ENCODE results near the gene FSD1. TPM values are rescaled to one million over a fixed set of nuclear protein-coding genes. Genes with fewer than 3 reads are reported as not detected.
"Not testable (repeated sequence)": the region's sequence is repeated elsewhere in the genome, so short reads cannot be mapped to it uniquely, and the experiment has no call there.

Gene FSD1
- polyA plus RNA-seq, 1 experiment, result 6.8 TPM

DNA sequence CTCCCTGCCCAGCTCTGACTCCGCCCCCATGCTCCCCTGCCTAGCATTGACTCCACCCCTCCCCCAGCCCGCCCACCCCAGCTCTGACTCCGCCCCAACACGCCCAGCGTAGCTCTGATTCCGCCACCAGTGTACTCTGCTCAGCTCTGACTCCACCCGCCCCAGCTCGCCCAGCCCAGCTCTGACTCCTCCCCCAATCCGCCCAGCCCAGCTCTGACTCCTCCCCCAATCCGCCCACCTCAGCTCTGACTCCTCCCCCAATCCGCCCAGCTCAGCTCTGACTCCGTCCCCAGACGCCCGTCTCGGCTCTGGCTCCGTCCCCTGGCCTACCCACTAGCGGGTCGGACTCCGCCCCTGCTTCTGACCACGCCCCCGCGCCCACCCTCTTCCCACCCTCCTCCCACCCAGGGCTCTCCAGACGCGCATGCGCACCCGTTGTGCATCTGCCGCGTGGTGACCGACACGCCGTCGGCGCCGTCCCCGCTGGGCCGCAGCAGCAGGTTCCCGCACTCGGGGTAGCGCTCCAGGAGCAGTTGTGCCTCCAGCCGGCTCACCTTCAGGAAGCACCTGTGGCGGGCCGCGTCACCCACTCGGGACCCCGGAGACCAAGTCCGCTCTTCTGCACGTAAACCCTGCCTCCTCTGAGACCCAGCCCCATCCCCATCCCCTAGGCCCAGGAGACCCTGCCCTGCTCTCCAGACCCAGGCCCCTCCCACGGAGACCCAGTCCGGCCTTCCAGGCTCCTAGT lies 24.0 kb downstream of the FSD1 start:
- H3K4me3 ChIP-seq (ENCODE audit: low read depth, low read length), result peak overlapping the region; percentile 74
- ChIA-PET POLR2A (interaction anchor here (0.6 to 1.5 kb wide), 4 partner anchors 9 to 305 kb away, joined by 3 to 9 read pairs (median 4); partner anchors contain the start of gene MPND), CTCF (no interaction called here)
- no peak overlapping the region for H3K27ac ChIP-seq (ENCODE audit: low read depth, low read length)
- DNase-seq (ENCODE audit: low read depth, low spot score), result peak; percentile 94
- peaks cover 10% of the 10 kb centered on the region; the same call in 1 of the 2 replicates for H3K9me3 ChIP-seq (ENCODE audit: control insufficient read depth, insufficient read depth, low read length)
- TF ChIP-seq, protein P1, sequence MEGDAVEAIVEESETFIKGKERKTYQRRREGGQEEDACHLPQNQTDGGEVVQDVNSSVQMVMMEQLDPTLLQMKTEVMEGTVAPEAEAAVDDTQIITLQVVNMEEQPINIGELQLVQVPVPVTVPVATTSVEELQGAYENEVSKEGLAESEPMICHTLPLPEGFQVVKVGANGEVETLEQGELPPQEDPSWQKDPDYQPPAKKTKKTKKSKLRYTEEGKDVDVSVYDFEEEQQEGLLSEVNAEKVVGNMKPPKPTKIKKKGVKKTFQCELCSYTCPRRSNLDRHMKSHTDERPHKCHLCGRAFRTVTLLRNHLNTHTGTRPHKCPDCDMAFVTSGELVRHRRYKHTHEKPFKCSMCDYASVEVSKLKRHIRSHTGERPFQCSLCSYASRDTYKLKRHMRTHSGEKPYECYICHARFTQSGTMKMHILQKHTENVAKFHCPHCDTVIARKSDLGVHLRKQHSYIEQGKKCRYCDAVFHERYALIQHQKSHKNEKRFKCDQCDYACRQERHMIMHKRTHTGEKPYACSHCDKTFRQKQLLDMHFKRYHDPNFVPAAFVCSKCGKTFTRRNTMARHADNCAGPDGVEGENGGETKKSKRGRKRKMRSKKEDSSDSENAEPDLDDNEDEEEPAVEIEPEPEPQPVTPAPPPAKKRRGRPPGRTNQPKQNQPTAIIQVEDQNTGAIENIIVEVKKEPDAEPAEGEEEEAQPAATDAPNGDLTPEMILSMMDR (IDR thresholded peaks at IDR 0.05; ENCODE audit: low read depth, low read length), result no peak
- no peaks in the 10 kb centered on the region for H3K27me3 ChIP-seq (ENCODE audit: control insufficient read depth, insufficient read depth, low read length)

DNA sequence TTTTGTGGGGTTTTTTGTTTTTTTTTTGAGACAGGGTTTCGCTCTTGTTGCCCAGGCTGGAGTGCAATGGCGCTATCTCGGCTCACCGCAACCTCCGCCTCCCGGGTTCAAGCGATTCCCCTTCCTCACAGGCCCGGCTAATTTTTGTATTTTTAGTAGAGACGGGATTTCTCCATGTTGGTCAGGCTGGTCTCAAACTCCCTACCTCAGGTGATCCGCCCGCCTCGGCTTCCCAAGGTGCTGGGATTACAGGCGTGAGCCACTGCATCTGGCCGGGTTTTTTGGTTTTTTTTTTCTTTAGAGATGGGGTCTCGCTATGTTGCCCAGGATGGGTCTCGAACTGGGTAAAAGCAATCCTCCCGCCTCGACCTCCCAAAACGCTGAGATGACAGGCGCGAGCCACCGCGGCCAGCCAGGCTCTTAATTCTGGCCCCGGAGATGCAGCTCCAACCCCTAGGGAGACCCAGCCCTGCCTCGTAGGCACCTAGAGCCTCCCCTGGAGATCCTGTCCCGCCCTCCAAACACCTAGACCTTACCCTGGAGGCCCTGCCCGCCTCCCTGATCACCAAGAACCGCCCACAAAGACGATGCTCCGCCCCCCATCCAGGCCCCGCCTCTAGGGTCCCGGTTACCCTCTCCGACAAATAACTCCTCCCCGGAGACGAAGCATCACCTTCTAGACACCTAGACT lies 24.7 kb downstream of the FSD1 start:
- DNase-seq (ENCODE audit: low read depth, low spot score); CTCF ChIA-PET; H3K27ac ChIP-seq (ENCODE audit: low read depth, low read length); H3K27me3 ChIP-seq (ENCODE audit: control insufficient read depth, insufficient read depth, low read length): not testable (repeated sequence)
- POLR2A ChIA-PET, result interaction anchor here (1.5 kb wide), 1 partner anchor 14 kb away, joined by 9 read pairs; the partner anchor contains the start of gene MPND
- H3K9me3 ChIP-seq (ENCODE audit: control insufficient read depth, insufficient read depth, low read length), result peaks cover 10% of the 10 kb centered on the region; the same call in 1 of the 2 replicates
- H3K4me3 ChIP-seq (ENCODE audit: low read depth, low read length), result peak overlapping the region; percentile 74

DNA sequence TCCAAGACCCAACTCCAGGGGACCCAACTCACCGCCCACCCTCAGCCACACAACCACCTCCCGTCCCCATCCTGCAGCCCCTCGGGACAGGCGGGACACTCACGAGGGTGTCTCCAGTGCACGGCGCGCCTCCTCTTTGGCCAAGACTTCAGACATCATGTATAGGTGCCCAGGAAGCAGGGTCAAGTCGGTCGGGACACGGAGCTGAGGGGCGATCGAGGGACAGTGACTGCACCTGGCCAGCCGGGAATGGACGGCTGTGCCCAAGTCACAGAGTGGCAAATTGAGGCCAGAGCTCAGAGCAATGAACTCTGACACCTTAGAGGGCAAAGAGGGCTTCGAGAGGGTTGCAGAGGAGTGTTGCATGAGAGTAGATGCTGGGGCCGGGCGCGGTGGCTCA lies 25.5 kb downstream of the FSD1 start:
- TF ChIP-seq, protein P1 (IDR thresholded peaks at IDR 0.05; ENCODE audit: low read depth, low read length), result no peak
- POLR2A ChIA-PET, result interaction anchor here (0.6 kb wide), 1 partner anchor 13 kb away, joined by 3 read pairs; no protein-coding TSS in a partner anchor
- CTCF ChIA-PET, result no interaction called here
- H3K27ac ChIP-seq (ENCODE audit: low read depth, low read length), result no peak overlapping the region
- DNase-seq (ENCODE audit: low read depth, low spot score), result no peak
- no peaks in the 10 kb centered on the region for H3K27me3 ChIP-seq (ENCODE audit: control insufficient read depth, insufficient read depth, low read length)
- peaks cover 10% of the 10 kb centered on the region; the same call in 1 of the 2 replicates for H3K9me3 ChIP-seq (ENCODE audit: control insufficient read depth, insufficient read depth, low read length)
- H3K4me3 ChIP-seq (ENCODE audit: low read depth, low read length), result no peak overlapping the region

DNA sequence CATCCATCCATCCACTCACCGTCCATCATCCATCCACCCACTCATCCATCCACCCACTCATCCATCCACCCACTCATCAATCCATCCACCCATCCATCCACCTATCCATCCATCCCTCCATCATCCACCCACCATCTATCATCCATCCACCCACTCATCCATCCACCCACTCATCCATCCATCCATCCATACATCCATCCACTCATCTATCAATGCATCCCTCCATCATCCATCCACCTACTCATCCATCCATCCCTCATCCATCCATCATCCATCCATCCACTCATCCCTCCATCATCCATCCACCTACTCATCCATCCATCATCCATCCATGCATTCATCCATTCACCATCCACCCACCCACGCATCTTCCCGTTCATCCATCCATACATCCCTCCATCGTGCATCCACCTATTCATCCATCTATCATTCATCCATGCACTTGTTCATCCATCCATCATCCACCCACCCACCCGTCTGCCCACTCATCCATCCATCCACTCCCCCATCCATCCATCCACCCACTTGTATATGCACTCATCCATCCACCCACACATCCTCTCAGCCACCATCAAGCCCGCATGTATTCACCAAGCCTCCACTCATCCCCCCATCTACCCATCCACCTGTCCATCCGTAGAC lies 30.7 kb downstream of the FSD1 start:
- TF ChIP-seq, protein P1 (IDR thresholded peaks at IDR 0.05; ENCODE audit: low read depth, low read length), result no peak
- Histone ChIP-seq H3K4me3 (ENCODE audit: low read depth, low read length) (no peak overlapping the region), H3K9me3 (ENCODE audit: control insufficient read depth, insufficient read depth, low read length) (no peaks in the 10 kb centered on the region), H3K27ac (ENCODE audit: low read depth, low read length) (no peak overlapping the region), H3K27me3 (ENCODE audit: control insufficient read depth, insufficient read depth, low read length) (no peaks in the 10 kb centered on the region)
- CTCF ChIA-PET, result no interaction called here
- no peak for DNase-seq (ENCODE audit: low read depth, low spot score)
- POLR2A ChIA-PET, result no interaction called here

DNA sequence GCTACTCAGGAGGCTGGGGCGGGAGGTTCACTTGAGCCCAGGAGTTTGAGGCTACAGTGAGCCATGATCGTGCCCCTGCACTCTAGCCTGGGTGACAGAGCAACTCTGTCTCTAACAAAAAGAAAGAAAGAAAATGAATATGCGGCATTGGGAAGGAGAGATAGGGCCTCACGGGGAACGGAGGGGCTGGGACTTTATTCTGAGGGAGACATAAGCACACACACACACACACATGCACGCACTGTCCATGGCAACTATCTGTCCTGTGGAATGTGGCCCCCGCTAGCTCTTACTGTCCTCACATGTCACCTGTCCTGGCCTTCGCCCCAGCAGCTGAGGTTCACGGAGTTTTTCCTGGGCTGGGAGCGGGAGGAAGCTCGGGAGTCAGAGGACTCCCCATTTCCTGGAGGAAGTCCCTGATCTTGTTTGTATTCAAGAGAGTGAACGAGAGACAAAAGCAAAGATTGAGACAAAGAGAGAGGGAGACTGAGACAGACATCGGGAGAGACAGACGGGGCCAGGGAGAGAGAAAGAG lies 33.6 kb downstream of the FSD1 start:
- Histone ChIP-seq H3K27ac (ENCODE audit: low read depth, low read length) (peak overlapping the region; percentile 21), H3K9me3 (ENCODE audit: control insufficient read depth, insufficient read depth, low read length) (no peaks in the 10 kb centered on the region), H3K4me3 (ENCODE audit: low read depth, low read length) (peak overlapping the region; percentile 55), H3K27me3 (ENCODE audit: control insufficient read depth, insufficient read depth, low read length) (no peaks in the 10 kb centered on the region)
- no peak for DNase-seq (ENCODE audit: low read depth, low spot score)
- POLR2A ChIA-PET, result interaction anchor here (1.1 kb wide), 1 partner anchor 10 kb away, joined by 3 read pairs; no protein-coding TSS in a partner anchor
- TF ChIP-seq, protein P1 (IDR thresholded peaks at IDR 0.05; ENCODE audit: low read depth, low read length), result no peak
- CTCF ChIA-PET, result interaction anchor here (0.6 to 1.1 kb wide), 2 partner anchors 17 to 63 kb away, joined by 3 read pairs; no protein-coding TSS in a partner anchor

All from AG04450 (cell line).